NCI-H446 (cell line): ENCODE results near the gene NDUFS5.
"Not testable (repeated sequence)": the region's sequence is repeated elsewhere in the genome, so short reads cannot be mapped to it uniquely, and the experiment has no call there.

Experiments
- DNase-seq, 2 experiments: peaks; one replicate each; lab custom pipeline; 2025; lab: John Stamatoyannopoulos, UW

NDUFS5 gene

DNA sequence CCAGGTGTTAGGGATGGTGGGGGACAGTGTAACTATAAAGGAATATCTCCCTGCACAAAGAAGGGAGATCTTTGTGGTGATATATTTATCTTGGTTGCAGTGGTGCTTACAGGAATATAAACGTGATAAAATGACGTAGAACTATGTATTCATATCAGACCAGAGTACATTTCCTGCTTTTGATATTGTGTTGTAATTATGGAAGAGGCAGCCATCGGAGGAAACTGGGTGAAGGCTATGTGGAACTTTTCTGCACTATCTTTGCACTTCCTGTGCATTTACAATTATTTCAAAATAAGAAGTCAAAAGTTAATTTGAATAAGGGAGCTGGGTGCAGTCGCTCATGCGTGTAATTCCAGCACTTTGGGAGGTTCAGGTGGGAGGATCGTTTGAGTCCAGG is 37.6 kb downstream of the NDUFS5 start:
- no peak for DNase-seq

DNA sequence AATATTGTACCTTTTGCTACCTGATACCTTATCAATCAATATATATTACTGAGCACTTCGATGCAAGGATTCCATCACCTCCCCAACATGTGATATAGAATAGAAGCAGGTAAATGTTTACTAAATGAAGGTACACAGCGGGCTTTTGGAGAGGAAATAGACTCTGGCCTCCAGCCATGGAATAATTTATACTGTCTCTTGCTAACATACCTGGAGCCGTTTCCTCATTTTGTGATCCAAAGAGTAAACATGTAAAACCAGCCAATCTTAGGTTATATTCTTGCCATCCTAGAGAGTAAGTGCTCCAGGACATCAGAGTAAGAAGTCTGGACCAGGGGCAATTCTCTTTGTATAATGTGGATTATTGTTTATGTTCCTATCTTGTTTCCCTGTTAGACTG is 39.4 kb downstream of the NDUFS5 start:
- no peak for DNase-seq

DNA sequence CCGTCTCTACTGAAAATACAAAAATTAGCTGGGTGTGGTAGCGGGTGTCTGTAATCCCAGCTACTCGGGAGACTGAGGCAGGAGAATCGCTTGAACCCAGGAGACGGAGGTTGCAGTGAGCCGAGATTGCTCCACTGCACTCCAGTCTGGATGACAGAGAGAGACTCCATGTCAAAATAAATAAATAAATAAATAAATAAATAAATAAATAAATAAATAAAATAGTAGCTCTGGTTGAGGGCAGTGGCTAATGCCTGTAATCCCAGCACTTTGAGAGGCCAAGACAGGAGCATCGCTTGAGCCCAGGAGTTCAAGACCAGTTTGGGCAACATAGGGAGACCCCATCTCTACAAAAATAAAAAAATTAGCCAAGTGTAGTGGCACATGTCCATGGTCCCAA is 42.1 kb downstream of the NDUFS5 start:
- DNase-seq: not testable (repeated sequence)

DNA sequence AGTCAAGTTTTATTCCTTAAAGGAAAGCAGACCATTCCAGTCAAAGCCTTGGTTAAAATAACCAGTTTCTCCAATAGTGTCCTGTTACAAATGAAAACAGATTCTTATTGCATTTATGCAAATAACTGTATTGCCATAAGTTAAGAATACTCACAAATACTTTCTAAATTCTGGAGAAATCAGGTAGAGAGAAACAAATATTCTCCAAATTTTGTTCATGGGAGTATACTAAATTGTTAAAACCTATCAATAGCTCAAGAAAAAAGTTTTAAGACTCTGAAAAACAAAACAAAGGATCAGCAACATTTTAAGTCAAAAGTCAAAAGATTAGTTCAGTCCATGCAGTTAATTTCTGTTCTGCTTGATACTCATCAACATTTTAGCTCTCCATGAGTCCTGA is 45.4 kb downstream of the NDUFS5 start:
- not testable (repeated sequence) for DNase-seq

DNA sequence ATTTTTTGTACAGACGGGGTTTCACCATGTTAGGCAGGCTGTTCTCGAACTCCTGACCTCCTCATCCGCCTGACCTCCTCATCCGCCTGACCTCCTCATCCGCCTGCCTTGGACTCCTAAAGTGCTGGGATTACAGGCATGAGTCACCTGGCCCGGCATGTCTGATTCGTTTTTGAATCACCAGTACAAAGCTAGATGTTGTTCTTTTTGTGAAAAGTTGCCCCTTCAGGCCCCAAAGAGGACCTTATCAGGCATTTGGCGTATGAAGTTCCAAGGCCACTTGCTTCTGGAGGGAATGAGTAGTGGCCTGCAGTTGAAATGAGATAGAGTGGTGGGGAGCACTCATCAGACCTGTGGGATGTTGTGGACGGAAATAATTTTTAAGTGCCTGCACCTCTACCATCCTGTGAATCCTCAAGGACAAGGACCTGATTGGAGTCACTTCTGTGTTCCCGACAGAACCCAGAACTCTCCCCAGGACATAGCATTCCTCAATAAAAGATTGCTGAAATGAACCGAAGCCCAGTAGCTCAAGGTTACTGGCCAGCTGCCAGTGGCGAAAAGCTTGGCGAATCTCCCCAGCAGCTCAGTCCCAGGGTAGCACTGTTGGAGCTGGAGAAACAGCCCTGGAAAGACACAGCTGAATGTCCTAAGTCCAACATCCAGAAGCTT is 50.1 kb downstream of the NDUFS5 start:
- DNase-seq: peak; percentile 4 to 63

DNA sequence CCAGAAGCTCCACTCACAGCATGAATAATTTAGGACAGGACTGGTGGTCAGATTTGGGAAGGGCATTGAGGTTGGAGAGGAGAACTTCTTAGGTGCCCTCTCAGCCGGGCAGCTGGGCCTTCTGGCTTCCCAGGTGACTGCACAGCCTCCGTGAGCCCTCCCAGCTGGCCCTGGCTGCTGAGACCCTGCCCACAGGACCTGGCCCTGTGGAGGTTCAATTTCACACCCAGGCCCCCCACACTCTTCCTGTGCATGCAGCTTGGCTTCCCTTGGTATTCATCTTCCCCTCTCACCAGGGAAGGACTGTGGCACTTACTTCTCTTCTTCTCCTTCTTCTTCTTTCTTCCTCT is 50.6 kb downstream of the NDUFS5 start:
- DNase-seq: no peak

DNA sequence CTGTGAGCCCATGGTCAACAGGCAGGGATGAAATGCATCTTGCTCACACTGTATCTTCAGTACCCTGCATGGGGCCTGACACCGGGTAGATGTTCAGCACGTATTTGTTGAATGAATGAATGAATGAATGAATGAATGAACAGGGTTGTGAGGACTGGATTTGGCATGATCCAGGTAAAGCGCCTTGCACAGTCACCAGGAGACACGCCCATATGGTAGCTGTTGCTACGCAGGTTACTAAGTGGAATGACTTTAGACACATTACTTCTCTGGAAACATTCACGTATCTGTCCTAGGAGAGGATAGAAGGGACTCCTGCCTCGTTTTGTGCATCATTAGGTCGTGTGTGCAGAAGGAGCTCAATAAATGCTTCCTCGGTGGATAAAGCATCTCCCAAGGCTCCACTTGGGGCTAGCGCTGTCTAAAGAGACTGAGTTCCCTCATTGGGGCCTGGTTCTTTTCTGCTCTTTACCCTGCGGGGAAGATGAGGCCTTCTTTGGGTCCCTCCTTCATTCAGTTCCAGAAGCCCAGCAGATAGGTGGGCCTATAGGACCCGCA is 54.2 kb downstream of the NDUFS5 start:
- no peak for DNase-seq

DNA sequence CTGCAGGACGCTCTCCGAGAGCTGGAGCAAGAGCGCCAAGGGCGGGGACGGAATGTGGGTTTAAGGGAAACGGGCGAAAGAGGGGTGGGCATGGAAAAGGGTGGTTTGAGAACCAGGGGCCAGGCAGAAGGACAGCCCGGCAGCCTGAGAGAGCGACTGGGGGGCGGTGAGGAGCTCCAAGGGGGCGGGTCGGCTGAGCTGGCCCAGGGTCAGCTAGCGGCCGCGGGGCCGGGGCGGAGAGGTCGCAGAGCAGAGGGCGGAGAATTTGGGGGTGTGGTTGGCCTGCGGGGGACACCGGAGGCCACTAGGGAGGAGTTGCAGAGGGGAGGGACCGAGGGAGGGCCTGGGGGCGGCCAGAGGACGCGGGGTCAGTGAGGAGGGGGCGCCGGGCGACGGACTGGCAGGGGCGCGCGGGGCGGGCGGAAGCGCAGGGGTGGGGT is 54.7 kb downstream of the NDUFS5 start:
- no peak for DNase-seq

DNA sequence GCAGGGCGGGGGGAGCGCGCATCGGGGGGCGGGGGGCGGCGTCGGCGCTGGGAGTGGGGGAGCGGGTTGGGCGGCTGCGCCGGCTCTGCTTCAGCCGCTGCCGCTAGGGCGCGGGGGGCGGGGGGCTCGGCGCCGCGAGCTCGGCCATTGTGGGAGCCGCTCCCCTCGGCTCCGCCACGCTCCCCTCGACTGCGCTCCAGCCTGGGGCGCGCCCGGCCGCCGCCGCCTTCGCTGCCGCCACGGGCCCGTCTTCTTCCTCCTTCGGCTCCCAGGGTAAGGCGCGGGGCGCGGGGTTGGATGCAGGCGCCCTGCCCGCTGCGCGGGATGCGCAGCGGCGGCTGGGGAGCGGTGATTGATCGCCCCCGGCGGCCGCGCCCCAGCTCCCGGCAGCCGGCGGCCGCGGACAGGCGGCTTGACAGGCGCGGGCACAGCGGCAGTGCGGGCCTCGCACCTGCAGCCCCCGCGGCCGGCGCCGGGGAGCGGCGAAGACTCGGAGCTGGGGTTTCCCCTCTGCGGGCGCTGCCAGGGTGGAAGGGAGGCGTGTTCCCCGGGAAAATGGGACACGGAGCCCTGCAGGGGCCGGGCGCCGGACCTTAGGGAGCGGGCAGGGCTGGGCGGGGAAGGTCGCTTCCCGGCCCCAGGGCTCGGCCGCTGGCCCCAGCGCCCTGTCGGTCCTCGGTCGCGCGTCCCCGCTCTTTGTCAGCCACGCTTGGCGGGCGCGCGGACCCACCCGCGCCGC is 55.3 kb downstream of the NDUFS5 start:
- DNase-seq: no peak

DNA sequence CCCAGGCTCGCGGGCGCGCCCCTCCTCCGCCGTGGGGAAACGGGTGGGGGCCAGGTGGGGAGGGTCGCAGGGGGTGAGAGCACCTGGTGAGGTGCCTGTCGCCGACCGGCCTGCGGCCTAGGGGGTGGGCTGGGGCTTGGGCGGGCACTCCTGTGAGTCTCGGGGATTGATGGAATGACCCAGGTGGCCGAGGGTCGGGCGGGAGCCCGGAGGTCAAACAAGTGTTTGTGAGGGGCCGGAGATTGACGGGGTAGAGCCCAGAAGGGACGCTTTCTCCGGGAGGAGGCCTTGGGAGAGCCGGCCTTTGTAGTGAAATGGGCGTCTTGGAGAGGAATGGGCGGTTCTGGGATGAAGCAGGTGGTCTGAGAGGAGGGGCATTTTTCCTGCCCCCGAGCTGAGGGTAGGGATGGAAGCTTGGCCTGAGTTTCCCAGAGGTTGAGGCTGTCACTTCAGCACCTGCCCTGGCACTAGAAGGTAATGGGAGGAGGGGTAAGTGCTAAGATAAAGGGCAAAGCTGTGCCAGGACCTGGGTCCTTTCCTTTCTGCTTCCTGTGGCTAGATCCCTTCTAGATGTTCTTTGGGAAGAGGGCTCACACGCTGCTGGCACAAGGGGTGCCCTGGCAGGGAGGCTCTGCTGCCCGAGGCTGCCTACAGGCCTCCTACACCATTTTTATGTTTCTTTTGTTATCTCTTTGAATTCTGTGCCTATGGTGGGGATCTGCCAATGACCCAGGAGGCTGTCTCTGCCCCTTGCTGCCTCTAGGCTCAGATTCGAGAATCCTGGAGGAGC is 56.1 kb downstream of the NDUFS5 start:
- no peak for DNase-seq

DNA sequence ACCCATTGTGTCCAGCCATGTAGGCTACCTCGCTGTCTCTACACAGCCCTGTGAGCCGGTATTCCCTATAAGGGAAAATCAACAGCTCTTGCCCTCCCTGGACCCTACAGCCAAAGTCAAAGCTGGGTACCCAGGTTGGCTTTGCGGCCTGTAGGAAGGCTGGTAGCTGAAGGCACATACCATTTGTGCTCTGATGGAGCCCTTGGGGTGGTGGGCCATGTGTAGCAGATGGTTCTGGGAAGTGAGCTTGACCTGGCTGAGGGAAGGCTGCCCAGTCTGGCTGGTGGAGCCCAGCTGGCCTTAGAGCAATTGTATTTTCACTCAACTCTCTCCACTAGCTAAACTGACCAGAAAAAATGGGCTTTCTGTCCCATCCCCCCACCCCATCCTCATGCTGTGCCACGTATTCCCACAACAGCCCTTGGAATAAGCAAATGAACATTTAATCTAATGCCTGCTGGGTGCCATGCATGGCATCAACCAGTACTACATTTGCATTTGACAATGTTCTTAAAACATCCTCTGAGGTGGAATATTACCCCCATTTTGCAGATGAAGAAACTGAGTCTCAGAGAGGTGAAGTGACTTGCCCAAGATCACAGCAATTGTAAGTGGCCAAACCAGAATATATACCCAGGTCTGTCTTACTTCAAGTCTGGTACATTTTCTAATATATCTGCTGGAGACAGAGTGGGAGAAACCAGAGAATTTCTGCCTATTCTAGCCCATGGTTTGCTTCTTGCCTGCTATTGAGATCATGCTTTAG is 56.8 kb downstream of the NDUFS5 start:
- no peak for DNase-seq

DNA sequence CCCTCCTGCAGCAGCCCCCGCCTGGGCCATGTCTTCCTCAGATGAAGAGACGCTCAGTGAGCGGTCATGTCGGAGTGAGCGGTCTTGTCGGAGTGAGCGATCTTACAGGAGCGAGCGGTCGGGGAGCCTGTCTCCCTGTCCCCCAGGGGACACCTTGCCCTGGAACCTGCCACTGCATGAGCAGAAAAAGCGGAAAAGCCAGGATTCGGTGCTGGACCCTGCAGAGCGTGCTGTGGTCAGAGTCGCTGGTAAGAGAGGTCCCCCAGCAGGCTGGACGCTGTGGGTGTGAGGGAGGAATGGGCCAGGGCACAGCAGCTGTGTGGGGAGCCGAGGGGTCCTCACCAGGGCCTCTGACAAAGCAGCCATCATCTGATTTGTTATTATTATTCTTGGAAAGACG is 58.0 kb downstream of the NDUFS5 start:
- DNase-seq: no peak
